ENCODE data around the gene SYNCRIP.

- TF ChIP-seq CTCF (conservative IDR thresholded peaks at IDR 0.05) = no peak
- no peak for TF ChIP-seq ZFX (IDR thresholded peaks at IDR 0.05)
These were observed 27.9 kb upstream of the SYNCRIP start for GRCh38 chr6:85670573-85670972.

Data from C4-2B (cell line).